ENCODE data around the gene PBX3. TPM values are rescaled to one million over a fixed set of nuclear protein-coding genes. Genes with fewer than 3 reads are reported as not detected.

The PBX3 gene
- total and polyA plus RNA-seq, 4 donors = 7.3 to 18.9 (median 11.1) TPM

DNA sequence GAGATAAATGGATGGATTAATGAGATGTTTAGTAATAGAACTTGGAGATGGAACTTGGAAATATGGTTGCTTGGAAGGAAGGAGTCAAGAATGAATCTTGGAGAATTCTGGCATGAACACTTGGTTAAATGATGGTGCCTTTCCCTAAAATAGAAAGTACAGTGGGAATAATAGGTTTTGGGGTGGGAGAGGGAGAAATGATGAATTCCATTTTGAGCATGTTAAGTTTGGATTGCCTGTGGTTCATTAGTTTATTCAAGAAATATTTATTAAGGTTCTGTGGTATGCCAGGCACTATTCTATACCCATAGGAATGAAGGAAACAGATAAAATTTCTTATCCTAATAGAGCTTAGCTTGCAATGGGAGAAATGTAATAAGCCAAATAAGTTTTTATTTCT, 58.4 kb downstream of the PBX3 start:
- Histone ChIP-seq H3K9ac (ENCODE audit: low read depth in 1 of 2, low read length in 2 of 2) (no peak overlapping the region), H3K36me3 (ENCODE audit: control insufficient read depth in 4 of 4, insufficient read depth in 3 of 4, low read depth in 1 of 4, low read length in 3 of 4) (no peaks in the 10 kb centered on the region), H3K27ac (ENCODE audit: low read depth in 1 of 2, low read length in 2 of 2) (no peak overlapping the region), H3K4me3 (ENCODE audit: low read depth in 1 of 3, low read length in 3 of 3) (no peak overlapping the region), H3K27me3 (ENCODE audit: control insufficient read depth in 4 of 4, insufficient read depth in 4 of 4, low read length in 3 of 4) (no peaks in the 10 kb centered on the region), H3K9me3 (ENCODE audit: control insufficient read depth in 4 of 4, low read length in 3 of 4) (no peaks in the 10 kb centered on the region), H3K4me1 (ENCODE audit: control insufficient read depth in 4 of 4, insufficient read depth in 4 of 4, low read length in 3 of 4) (no peaks in the 10 kb centered on the region)
- TF ChIP-seq, protein P1, sequence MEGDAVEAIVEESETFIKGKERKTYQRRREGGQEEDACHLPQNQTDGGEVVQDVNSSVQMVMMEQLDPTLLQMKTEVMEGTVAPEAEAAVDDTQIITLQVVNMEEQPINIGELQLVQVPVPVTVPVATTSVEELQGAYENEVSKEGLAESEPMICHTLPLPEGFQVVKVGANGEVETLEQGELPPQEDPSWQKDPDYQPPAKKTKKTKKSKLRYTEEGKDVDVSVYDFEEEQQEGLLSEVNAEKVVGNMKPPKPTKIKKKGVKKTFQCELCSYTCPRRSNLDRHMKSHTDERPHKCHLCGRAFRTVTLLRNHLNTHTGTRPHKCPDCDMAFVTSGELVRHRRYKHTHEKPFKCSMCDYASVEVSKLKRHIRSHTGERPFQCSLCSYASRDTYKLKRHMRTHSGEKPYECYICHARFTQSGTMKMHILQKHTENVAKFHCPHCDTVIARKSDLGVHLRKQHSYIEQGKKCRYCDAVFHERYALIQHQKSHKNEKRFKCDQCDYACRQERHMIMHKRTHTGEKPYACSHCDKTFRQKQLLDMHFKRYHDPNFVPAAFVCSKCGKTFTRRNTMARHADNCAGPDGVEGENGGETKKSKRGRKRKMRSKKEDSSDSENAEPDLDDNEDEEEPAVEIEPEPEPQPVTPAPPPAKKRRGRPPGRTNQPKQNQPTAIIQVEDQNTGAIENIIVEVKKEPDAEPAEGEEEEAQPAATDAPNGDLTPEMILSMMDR (IDR thresholded peaks at IDR 0.05; ENCODE audit: low read depth, low read length, missing input control) = no peak
- TF ChIP-seq TAF1 (conservative IDR thresholded peaks at IDR 0.05) = no peak
- DNase-seq (ENCODE audit: low spot score) = no peak

DNA sequence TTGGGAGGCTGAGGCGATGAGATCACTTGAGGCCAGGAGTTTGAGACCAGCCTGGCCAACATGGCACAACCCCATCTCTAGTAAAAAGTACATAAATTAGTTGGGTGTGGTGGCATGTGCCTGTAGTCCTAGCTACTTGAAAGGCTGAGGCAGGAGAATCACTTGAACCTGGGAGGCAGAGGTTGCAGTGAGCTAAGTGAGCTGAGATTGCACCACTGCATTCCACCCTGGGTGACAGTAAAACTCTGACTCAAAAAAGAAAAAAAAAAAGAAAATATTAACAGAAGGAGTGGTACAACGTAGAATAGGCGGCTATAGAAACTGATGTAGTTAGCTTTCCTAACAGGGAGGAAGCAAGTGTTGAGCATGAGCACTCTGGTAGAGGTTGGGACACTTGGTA, 59.9 kb downstream of the PBX3 start:
- no peak for DNase-seq (ENCODE audit: low spot score)
- no peak overlapping the region for H3K4me3 ChIP-seq (ENCODE audit: low read depth in 1 of 3, low read length in 3 of 3)
- no peak overlapping the region for H3K27ac ChIP-seq (ENCODE audit: low read depth in 1 of 2, low read length in 2 of 2)
- 95% methylated on average over 3 of the region's 3 CpGs for WGBS
- no peaks in the 10 kb centered on the region for H3K36me3 ChIP-seq (ENCODE audit: control insufficient read depth in 4 of 4, insufficient read depth in 3 of 4, low read depth in 1 of 4, low read length in 3 of 4)
- H3K9me3 ChIP-seq (ENCODE audit: control insufficient read depth in 4 of 4, low read length in 3 of 4) = no peaks in the 10 kb centered on the region
- H3K27me3 ChIP-seq (ENCODE audit: control insufficient read depth in 4 of 4, insufficient read depth in 4 of 4, low read length in 3 of 4) = no peaks in the 10 kb centered on the region
- TF ChIP-seq GABPA (IDR thresholded peaks at IDR 0.05 in 1 of 2, conservative IDR thresholded peaks at IDR 0.05 in 1 of 2) = no peak
- H3K9ac ChIP-seq (ENCODE audit: low read depth in 1 of 2, low read length in 2 of 2) = no peak overlapping the region
- no peaks in the 10 kb centered on the region for H3K4me1 ChIP-seq (ENCODE audit: control insufficient read depth in 4 of 4, insufficient read depth in 4 of 4, low read length in 3 of 4)

DNA sequence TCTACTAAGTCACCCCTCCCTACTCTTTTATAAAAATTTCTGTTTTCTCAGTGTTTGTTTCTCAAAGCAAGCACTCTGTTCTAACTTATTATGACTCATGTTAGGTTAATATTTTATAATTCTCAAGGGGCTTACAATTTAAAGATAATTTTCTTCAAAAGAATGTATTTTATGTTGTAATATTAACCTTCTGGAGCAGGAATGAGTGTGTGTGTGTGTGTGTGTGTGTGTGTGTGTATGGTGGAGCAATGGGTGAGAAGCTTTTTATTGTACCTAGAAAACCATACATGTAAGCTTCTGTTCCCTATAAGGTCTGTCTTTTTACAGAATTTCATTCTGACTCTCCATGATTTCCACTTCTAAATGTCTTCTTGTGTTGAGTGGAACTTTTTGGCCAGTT, 63.0 kb downstream of the PBX3 start:
- H3K9me3 ChIP-seq (ENCODE audit: control insufficient read depth in 4 of 4, low read length in 3 of 4) = no peaks in the 10 kb centered on the region
- H3K27me3 ChIP-seq (ENCODE audit: control insufficient read depth in 4 of 4, insufficient read depth in 4 of 4, low read length in 3 of 4) = no peaks in the 10 kb centered on the region
- no peak overlapping the region for H3K9ac ChIP-seq (ENCODE audit: low read depth in 1 of 2, low read length in 2 of 2)
- H3K4me3 ChIP-seq (ENCODE audit: low read depth in 1 of 3, low read length in 3 of 3) = no peak overlapping the region
- no peaks in the 10 kb centered on the region for H3K4me1 ChIP-seq (ENCODE audit: control insufficient read depth in 4 of 4, insufficient read depth in 4 of 4, low read length in 3 of 4)
- H3K36me3 ChIP-seq (ENCODE audit: control insufficient read depth in 4 of 4, insufficient read depth in 3 of 4, low read depth in 1 of 4, low read length in 3 of 4) = no peaks in the 10 kb centered on the region
- DNase-seq (ENCODE audit: low spot score) = no peak
- no peak overlapping the region for H3K27ac ChIP-seq (ENCODE audit: low read depth in 1 of 2, low read length in 2 of 2)
- no peak for TF ChIP-seq EGR1 (IDR thresholded peaks at IDR 0.05; ENCODE audit: low read depth in 2 of 2)
- TF ChIP-seq, protein P1 (IDR thresholded peaks at IDR 0.05; ENCODE audit: low read depth, low read length, missing input control) = no peak
- TF ChIP-seq JUND (IDR thresholded peaks at IDR 0.05) = no peak
- TF ChIP-seq, protein P2, sequence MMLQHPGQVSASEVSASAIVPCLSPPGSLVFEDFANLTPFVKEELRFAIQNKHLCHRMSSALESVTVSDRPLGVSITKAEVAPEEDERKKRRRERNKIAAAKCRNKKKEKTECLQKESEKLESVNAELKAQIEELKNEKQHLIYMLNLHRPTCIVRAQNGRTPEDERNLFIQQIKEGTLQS (IDR thresholded peaks at IDR 0.05) = no peak

DNA sequence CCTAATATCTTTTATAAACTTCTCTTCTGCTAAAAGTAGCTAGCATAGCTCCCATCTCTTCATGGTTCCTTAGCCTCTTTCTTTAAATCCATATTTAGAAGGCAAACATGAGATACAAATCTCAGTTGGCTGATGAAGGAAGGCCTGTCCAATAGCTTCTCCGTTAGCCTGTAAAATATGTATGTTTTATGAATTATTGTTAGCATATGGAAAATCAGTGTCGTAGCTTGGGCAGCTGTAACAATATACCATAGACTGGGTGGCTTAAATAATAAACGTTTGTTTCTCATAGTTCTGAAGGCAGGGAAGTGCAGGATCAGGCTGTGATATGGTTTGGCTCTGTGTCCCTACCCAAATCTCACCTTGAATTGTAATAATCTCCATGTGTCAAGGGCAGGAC, 63.8 kb downstream of the PBX3 start:
- H3K4me3 ChIP-seq (ENCODE audit: low read depth in 1 of 3, low read length in 3 of 3) = no peak overlapping the region
- no peak for DNase-seq (ENCODE audit: low spot score)
- no peaks in the 10 kb centered on the region for H3K4me1 ChIP-seq (ENCODE audit: control insufficient read depth in 4 of 4, insufficient read depth in 4 of 4, low read length in 3 of 4)
- no peaks in the 10 kb centered on the region for H3K36me3 ChIP-seq (ENCODE audit: control insufficient read depth in 4 of 4, insufficient read depth in 3 of 4, low read depth in 1 of 4, low read length in 3 of 4)
- WGBS = 94% methylated on average over 3 of the region's 3 CpGs
- H3K27me3 ChIP-seq (ENCODE audit: control insufficient read depth in 4 of 4, insufficient read depth in 4 of 4, low read length in 3 of 4) = no peaks in the 10 kb centered on the region
- no peak overlapping the region for H3K27ac ChIP-seq (ENCODE audit: low read depth in 1 of 2, low read length in 2 of 2)
- H3K9me3 ChIP-seq (ENCODE audit: control insufficient read depth in 4 of 4, low read length in 3 of 4) = no peaks in the 10 kb centered on the region
- no peak overlapping the region for H3K9ac ChIP-seq (ENCODE audit: low read depth in 1 of 2, low read length in 2 of 2)
- TF ChIP-seq, protein P3, sequence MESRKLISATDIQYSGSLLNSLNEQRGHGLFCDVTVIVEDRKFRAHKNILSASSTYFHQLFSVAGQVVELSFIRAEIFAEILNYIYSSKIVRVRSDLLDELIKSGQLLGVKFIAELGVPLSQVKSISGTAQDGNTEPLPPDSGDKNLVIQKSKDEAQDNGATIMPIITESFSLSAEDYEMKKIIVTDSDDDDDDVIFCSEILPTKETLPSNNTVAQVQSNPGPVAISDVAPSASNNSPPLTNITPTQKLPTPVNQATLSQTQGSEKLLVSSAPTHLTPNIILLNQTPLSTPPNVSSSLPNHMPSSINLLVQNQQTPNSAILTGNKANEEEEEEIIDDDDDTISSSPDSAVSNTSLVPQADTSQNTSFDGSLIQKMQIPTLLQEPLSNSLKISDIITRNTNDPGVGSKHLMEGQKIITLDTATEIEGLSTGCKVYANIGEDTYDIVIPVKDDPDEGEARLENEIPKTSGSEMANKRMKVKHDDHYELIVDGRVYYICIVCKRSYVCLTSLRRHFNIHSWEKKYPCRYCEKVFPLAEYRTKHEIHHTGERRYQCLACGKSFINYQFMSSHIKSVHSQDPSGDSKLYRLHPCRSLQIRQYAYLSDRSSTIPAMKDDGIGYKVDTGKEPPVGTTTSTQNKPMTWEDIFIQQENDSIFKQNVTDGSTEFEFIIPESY (IDR thresholded peaks at IDR 0.05) = no peak
- no peak for TF ChIP-seq FOXA2 (IDR thresholded peaks at IDR 0.05)
- TF ChIP-seq YY1 (IDR thresholded peaks at IDR 0.05) = no peak
- TF ChIP-seq EGR1 (IDR thresholded peaks at IDR 0.05; ENCODE audit: low read depth in 2 of 2) = no peak
- TF ChIP-seq TAF1 (conservative IDR thresholded peaks at IDR 0.05) = no peak
- TF ChIP-seq, protein P2 (IDR thresholded peaks at IDR 0.05) = no peak
- no peak for TF ChIP-seq SP1 (IDR thresholded peaks at IDR 0.05)
- TF ChIP-seq, protein P1 (IDR thresholded peaks at IDR 0.05; ENCODE audit: low read depth, low read length, missing input control) = no peak
- TF ChIP-seq RXRA (IDR thresholded peaks at IDR 0.05) = no peak
